DOHH2 (cell line): ENCODE data around the gene CYSRT1.

Experiments
- CTCF ChIP-seq: fragments of 200-600 bp; sonication (generic); IDR thresholded peaks from one replicate; pipeline ENCODE4 v1.5.1; 2014; ENCODE audit warnings: antibody characterized with exemption, mild to moderate bottlenecking, low read depth, low read length; ENCODE audit not compliant: poor library complexity, severe bottlenecking
- EZH2phosphoT487 ChIP-seq: fragments of 200-600 bp; sonication (generic); IDR thresholded peaks from 2 replicates; pipeline ENCODE4 v1.6.1; 2017; ENCODE audit warnings: borderline replicate concordance, mild to moderate bottlenecking, antibody characterized with exemption, low read length, moderate library complexity, mixed read lengths

GRCh38 chr9:137180491-137180890, 44.5 kb upstream of the CYSRT1 start:
- TF ChIP-seq CTCF (no peak), EZH2phosphoT487 (no peak)
